ENCODE results near the gene LRBA. TPM values are rescaled to one million over a fixed set of nuclear protein-coding genes. Genes with fewer than 3 reads are reported as not detected.

LRBA gene
- total RNA-seq, 3 donors from 2014 or later (not counting 1 experiment from before 2014, with no cell fraction given), result 72.1 to 87.6 (median 83.1) TPM

- no peak overlapping the region for H3K4me3 Mint-ChIP-seq
- no peak overlapping the region for H3K4me3 ChIP-seq (ENCODE audit: low read length)
- DNase-seq, result no peak
- no peaks in the 10 kb centered on the region for H3K27me3 Mint-ChIP-seq (ENCODE audit: low read depth in 2 of 2)
- H3K4me1 Mint-ChIP-seq, result no peaks in the 10 kb centered on the region
- H3K36me3 Mint-ChIP-seq, result peaks cover 1% of the 10 kb centered on the region
- no peaks in the 10 kb centered on the region for H3K4me1 ChIP-seq (ENCODE audit: control insufficient read depth, insufficient read depth, low read length)
- peaks cover 8% of the 10 kb centered on the region for H3K9me3 ChIP-seq (ENCODE audit: control insufficient read depth, insufficient read depth, low read length)
- H3K9me3 Mint-ChIP-seq, result no peaks in the 10 kb centered on the region
- no peak for ATAC-seq
- peaks cover 16% of the 10 kb centered on the region for H3K36me3 ChIP-seq (ENCODE audit: control insufficient read depth, insufficient read depth, low read length)
- no peak for TF ChIP-seq CTCF (IDR thresholded peaks at IDR 0.05)
- H3K27ac ChIP-seq (ENCODE audit: low read length), result no peak overlapping the region
- H3K27me3 ChIP-seq (ENCODE audit: control insufficient read depth, insufficient read depth, low read length), result no peaks in the 10 kb centered on the region
- WGBS (ENCODE audit: insufficient coverage), result 97% methylated on average over 8 of the region's 11 CpGs
- H3K27ac Mint-ChIP-seq, result no peak overlapping the region
- intact Hi-C loops (cut with micrococcal nuclease), result no loop called here
These were observed 430.8 kb downstream of the LRBA start for GRCh38 chr4:150584111-150584915.

- WGBS (ENCODE audit: insufficient coverage), result 97% methylated on average over 66 of the region's 66 CpGs
- Histone ChIP-seq H3K27me3 (ENCODE audit: control insufficient read depth, insufficient read depth, low read length) (no peaks in the 10 kb centered on the region), H3K4me1 (ENCODE audit: control insufficient read depth, insufficient read depth, low read length) (no peaks in the 10 kb centered on the region), H3K36me3 (ENCODE audit: control insufficient read depth, insufficient read depth, low read length) (peaks cover 15% of the 10 kb centered on the region), H3K9me3 (ENCODE audit: control insufficient read depth, insufficient read depth, low read length) (peaks cover 8% of the 10 kb centered on the region), H3K4me3 (ENCODE audit: low read length) (no peak overlapping the region), H3K27ac (ENCODE audit: low read length) (no peak overlapping the region)
- TF ChIP-seq CTCF (IDR thresholded peaks at IDR 0.05), result no peak
- H3K4me1 Mint-ChIP-seq, result no peaks in the 10 kb centered on the region
- ATAC-seq, result peak in 1 of 3 donors; percentile 21
- no peak overlapping the region for H3K4me3 Mint-ChIP-seq
- H3K27ac Mint-ChIP-seq, result no peak overlapping the region
- no peak for DNase-seq
- intact Hi-C loops (cut with micrococcal nuclease), result no loop called here
- H3K9me3 Mint-ChIP-seq, result no peaks in the 10 kb centered on the region
- no peaks in the 10 kb centered on the region for H3K27me3 Mint-ChIP-seq (ENCODE audit: low read depth in 2 of 2)
- peaks cover 7% of the 10 kb centered on the region for H3K36me3 Mint-ChIP-seq
These were observed 431.6 kb downstream of the LRBA start for GRCh38 chr4:150583287-150584110.

DNA sequence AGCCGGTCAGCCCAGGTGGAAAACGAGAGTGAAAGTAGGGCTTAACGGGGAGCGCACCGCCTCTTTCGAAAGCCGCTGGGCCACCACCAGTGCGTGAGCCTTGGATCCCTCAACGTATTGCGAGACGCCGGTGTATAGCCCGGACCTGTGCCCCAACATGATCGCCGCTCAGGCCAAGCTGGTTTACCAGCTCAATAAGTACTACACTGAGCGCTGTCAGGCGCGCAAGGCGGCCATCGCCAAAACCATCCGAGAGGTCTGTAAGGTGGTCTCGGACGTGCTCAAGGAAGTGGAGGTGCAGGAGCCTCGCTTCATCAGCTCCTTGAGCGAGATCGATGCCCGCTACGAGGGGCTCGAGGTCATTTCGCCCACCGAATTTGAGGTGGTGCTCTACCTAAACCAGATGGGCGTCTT is 432.2 kb downstream of the LRBA start:
- H3K27ac Mint-ChIP-seq, result no peak overlapping the region
- ATAC-seq, result no peak
- H3K4me1 ChIP-seq (ENCODE audit: control insufficient read depth, insufficient read depth, low read length), result no peaks in the 10 kb centered on the region

More for the DNA sequence above, 432.2 kb downstream of the LRBA start:
- Mint-ChIP-seq H3K36me3 (peaks cover 7% of the 10 kb centered on the region), H3K9me3 (no peaks in the 10 kb centered on the region), H3K27me3 (ENCODE audit: low read depth in 2 of 2) (no peaks in the 10 kb centered on the region), H3K4me3 (no peak overlapping the region), H3K4me1 (no peaks in the 10 kb centered on the region)
- H3K27me3 ChIP-seq (ENCODE audit: control insufficient read depth, insufficient read depth, low read length), result no peaks in the 10 kb centered on the region
- peaks cover 8% of the 10 kb centered on the region for H3K9me3 ChIP-seq (ENCODE audit: control insufficient read depth, insufficient read depth, low read length)
- TF ChIP-seq CTCF (IDR thresholded peaks at IDR 0.05), result no peak
- H3K36me3 ChIP-seq (ENCODE audit: control insufficient read depth, insufficient read depth, low read length), result peaks cover 15% of the 10 kb centered on the region
- intact Hi-C loops (cut with micrococcal nuclease), result no loop called here
- no peak overlapping the region for H3K27ac ChIP-seq (ENCODE audit: low read length)
- DNase-seq, result no peak
- 97% methylated on average over 32 of the region's 32 CpGs for WGBS (ENCODE audit: insufficient coverage)
- no peak overlapping the region for H3K4me3 ChIP-seq (ENCODE audit: low read length)

Data from natural killer cell (primary cell).